OCI-LY1 (cell line): Measurements from ENCODE around the gene EMC10.

Source experiments
- H2AFZ ChIP-seq: fragments of 200-600 bp; sonication (generic), shearing (Covaris generic); 2 replicates; pipeline ENCODE4 v1.6.0; 2014; ENCODE audit warnings: antibody characterized with exemption, mild to moderate bottlenecking, low read length
- H3F3A ChIP-seq: fragments of 200-600 bp; sonication (generic), shearing (Covaris generic); 2 replicates; pipeline ENCODE4 v1.6.0; 2014; ENCODE audit warnings: mild to moderate bottlenecking, antibody characterized with exemption, low read length, moderate library complexity; ENCODE audit not compliant: insufficient read depth
- H3K27ac ChIP-seq: fragments of 200-600 bp; sonication (generic); 2 replicates; pipeline ENCODE4 v1.5.1; 2014; ENCODE audit warnings: low read length, mixed run types, mild to moderate bottlenecking, low read depth; ENCODE audit not compliant: poor library complexity, severe bottlenecking
- H3K27me3 ChIP-seq: fragments of 200-600 bp; sonication (generic); 2 replicates; pipeline ENCODE4 v1.6.0; 2014; ENCODE audit warnings: antibody characterized with exemption, mild to moderate bottlenecking, low read length, moderate library complexity; ENCODE audit not compliant: insufficient read depth
- H3K36me3 ChIP-seq: fragments of 200-600 bp; sonication (generic); 2 replicates; pipeline ENCODE4 v1.6.1; 2014; ENCODE audit warnings: mild to moderate bottlenecking, antibody characterized with exemption, low read length, moderate library complexity, mixed read lengths; ENCODE audit not compliant: insufficient read depth
- H3K4me1 ChIP-seq: fragments of 200-600 bp; sonication (generic); 2 replicates; pipeline ENCODE4 v1.5.1; 2014; ENCODE audit warnings: mild to moderate bottlenecking, low read length, moderate library complexity; ENCODE audit not compliant: insufficient read depth, severe bottlenecking
- H3K4me2 ChIP-seq: fragments of 200-600 bp; sonication (generic), shearing (Covaris generic); 2 replicates; pipeline ENCODE4 v1.6.1; 2014; ENCODE audit warnings: low read length
- H3K4me3 ChIP-seq: fragments of 200-600 bp; sonication (generic); 2 replicates; pipeline ENCODE4 v1.5.1; 2014; ENCODE audit warnings: low read length, low read depth, mild to moderate bottlenecking, mixed read lengths; ENCODE audit not compliant: poor library complexity, severe bottlenecking
- H3K79me2 ChIP-seq: fragments of 200-600 bp; shearing (Covaris generic); 2 replicates; pipeline ENCODE4 v1.6.1; 2016; ENCODE audit warnings: mixed run types, low read length, mixed read lengths; ENCODE audit not compliant: insufficient read depth
- H3K9ac ChIP-seq: fragments of 200-600 bp; sonication (generic), shearing (Covaris generic); 2 replicates; pipeline ENCODE4 v1.6.1; 2014; ENCODE audit warnings: mild to moderate bottlenecking, low read length, mixed read lengths
- H3K9me2 ChIP-seq: fragments of 200-600 bp; sonication (generic), shearing (Covaris generic); 2 replicates; pipeline ENCODE4 v1.6.1; 2014; ENCODE audit warnings: low read depth, mild to moderate bottlenecking, low read length, mixed read lengths
- H3K9me3 ChIP-seq: fragments of 200-600 bp; shearing (Covaris generic); 2 replicates; pipeline ENCODE4 v1.6.1; 2014; ENCODE audit warnings: low read length, mixed read lengths
- H4K20me1 ChIP-seq: fragments of 200-600 bp; sonication (generic), shearing (Covaris generic); 2 replicates; pipeline ENCODE4 v1.6.0; 2016; ENCODE audit warnings: mild to moderate bottlenecking, low read length; ENCODE audit not compliant: insufficient read depth
- CTCF ChIP-seq: fragments of 200-600 bp; sonication (generic), shearing (Covaris generic); IDR thresholded peaks from 2 replicates; pipeline ENCODE4 v1.5.1; 2017; ENCODE audit warnings: mild to moderate bottlenecking, antibody characterized with exemption, low read length, moderate library complexity, mixed read lengths
- EZH2 ChIP-seq: fragments of 200-600 bp; sonication (generic), shearing (Covaris generic); IDR thresholded peaks from 2 replicates; pipeline ENCODE4 v1.8.0; 2017; ENCODE audit warnings: borderline replicate concordance, mixed run types, mild to moderate bottlenecking, antibody characterized with exemption, low read length, moderate library complexity, mixed read lengths

The EMC10 gene

GRCh38 chr19:50476224-50476906, at the start of gene EMC10, which contains the start of gene GARIN5A:
EMC10 (plus strand) TSS chr19:50476507; CDS start chr19:50476545, 38 bp downstream.
GARIN5A (minus strand) TSS chr19:50476848; CDS start chr19:50476388, 460 bp downstream.
- H2AFZ ChIP-seq = no peak within 1 kb of the TSS
- H3K27ac ChIP-seq = peak within 1 kb of the TSS; percentile 70

GRCh38 chr19:50427318-50427925, 48.9 kb upstream of the EMC10 start:
- H3K9me2 ChIP-seq = no peaks in the 10 kb centered on the region
- peaks cover 49% of the 10 kb centered on the region for H3K4me1 ChIP-seq
- peak overlapping the region; percentile 88 for H3K27ac ChIP-seq
- H3K4me2 ChIP-seq = peak overlapping the region; percentile 43; the same call in 1 of the 2 replicates
- no peak overlapping the region; the same call in 1 of the 2 replicates for H3K9ac ChIP-seq
- H4K20me1 ChIP-seq = no peaks in the 10 kb centered on the region
- H3F3A ChIP-seq = no peaks in the 10 kb centered on the region; the same call in 1 of the 2 replicates
- H2AFZ ChIP-seq = no peak overlapping the region
- no peaks in the 10 kb centered on the region for H3K9me3 ChIP-seq
- peaks cover 50% of the 10 kb centered on the region for H3K36me3 ChIP-seq
- no peak for TF ChIP-seq EZH2
- TF ChIP-seq CTCF = no peak
- H3K79me2 ChIP-seq = no peaks in the 10 kb centered on the region
- H3K4me3 ChIP-seq = peak overlapping the region; percentile 18
- H3K27me3 ChIP-seq = no peaks in the 10 kb centered on the region

More at GRCh38 chr19:50476224-50476906, at the start of gene EMC10, which contains the start of gene GARIN5A:
- Histone ChIP-seq H3K79me2 (no peaks in the 10 kb centered on the region), H3K9me3 (peaks cover 5% of the 10 kb centered on the region), H4K20me1 (no peaks in the 10 kb centered on the region), H3K4me1 (peaks cover 11% of the 10 kb centered on the region), H3K9ac (peak within 1 kb of the TSS; percentile 95), H3K27me3 (no peaks in the 10 kb centered on the region), H3K4me3 (peak within 1 kb of the TSS; percentile 92), H3K36me3 (peaks cover 38% of the 10 kb centered on the region), H3K9me2 (no peaks in the 10 kb centered on the region), H3F3A (no peaks in the 10 kb centered on the region), H3K4me2 (peak within 1 kb of the TSS; percentile 71)
- TF ChIP-seq CTCF (no peak), EZH2 (no peak)

- H3K27ac ChIP-seq = peak overlapping the region; percentile 88
Measured at GRCh38 chr19:50427997-50428425, 48.3 kb upstream of the EMC10 start.

More at GRCh38 chr19:50427997-50428425, 48.3 kb upstream of the EMC10 start:
- Histone ChIP-seq H3K9me3 (no peaks in the 10 kb centered on the region), H3K4me2 (peak overlapping the region; percentile 43; the same call in 1 of the 2 replicates), H3K9ac (no peak overlapping the region; the same call in 1 of the 2 replicates), H4K20me1 (no peaks in the 10 kb centered on the region), H3K79me2 (no peaks in the 10 kb centered on the region), H3K36me3 (peaks cover 45% of the 10 kb centered on the region), H3K4me1 (peaks cover 50% of the 10 kb centered on the region), H3K27me3 (no peaks in the 10 kb centered on the region), H3F3A (no peaks in the 10 kb centered on the region; the same call in 1 of the 2 replicates), H3K9me2 (no peaks in the 10 kb centered on the region), H3K4me3 (peak overlapping the region; percentile 18), H2AFZ (no peak overlapping the region)
- TF ChIP-seq CTCF (no peak), EZH2 (no peak)
